ENCODE data around the gene KLHL14.

KLHL14 gene

DNA sequence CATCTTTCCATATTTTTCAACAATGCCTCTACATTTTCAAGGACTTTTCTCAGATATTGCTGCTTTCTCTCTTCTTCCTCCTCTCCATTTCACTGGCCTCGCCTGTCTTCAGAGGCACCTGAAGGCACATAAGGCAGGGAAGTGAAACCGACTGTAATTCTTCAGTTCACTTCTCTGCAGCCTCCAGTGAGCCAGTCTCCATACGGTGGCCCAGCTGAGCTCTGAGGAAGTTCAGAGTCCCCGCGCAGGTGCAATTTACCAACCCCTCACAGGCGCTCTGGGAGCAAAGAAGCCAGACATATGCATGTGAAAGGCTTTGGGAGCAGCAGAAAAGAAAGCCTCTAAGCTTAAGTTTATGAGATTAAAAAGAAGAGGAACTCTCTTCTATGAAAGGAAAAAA, 12.4 kb downstream of the KLHL14 start:
- TF ChIP-seq CTCF (IDR thresholded peaks at IDR 0.05; ENCODE audit: low read depth, low read length), result no peak

GRCh38 chr18:32759611-32760167, 13.1 kb downstream of the KLHL14 start:
- DNase-seq (ENCODE audit: extremely low read depth, low read depth), result no peak

More for the DNA sequence above, 12.4 kb downstream of the KLHL14 start:
- DNase-seq (ENCODE audit: extremely low read depth, low read depth), result no peak

GRCh38 chr18:32754508-32755263, 18.1 kb downstream of the KLHL14 start:
- no peak for TF ChIP-seq CTCF (IDR thresholded peaks at IDR 0.05; ENCODE audit: low read depth, low read length)
- DNase-seq (ENCODE audit: extremely low read depth, low read depth), result no peak

More at GRCh38 chr18:32759611-32760167, 13.1 kb downstream of the KLHL14 start:
- TF ChIP-seq CTCF (IDR thresholded peaks at IDR 0.05; ENCODE audit: low read depth, low read length), result no peak

DNA sequence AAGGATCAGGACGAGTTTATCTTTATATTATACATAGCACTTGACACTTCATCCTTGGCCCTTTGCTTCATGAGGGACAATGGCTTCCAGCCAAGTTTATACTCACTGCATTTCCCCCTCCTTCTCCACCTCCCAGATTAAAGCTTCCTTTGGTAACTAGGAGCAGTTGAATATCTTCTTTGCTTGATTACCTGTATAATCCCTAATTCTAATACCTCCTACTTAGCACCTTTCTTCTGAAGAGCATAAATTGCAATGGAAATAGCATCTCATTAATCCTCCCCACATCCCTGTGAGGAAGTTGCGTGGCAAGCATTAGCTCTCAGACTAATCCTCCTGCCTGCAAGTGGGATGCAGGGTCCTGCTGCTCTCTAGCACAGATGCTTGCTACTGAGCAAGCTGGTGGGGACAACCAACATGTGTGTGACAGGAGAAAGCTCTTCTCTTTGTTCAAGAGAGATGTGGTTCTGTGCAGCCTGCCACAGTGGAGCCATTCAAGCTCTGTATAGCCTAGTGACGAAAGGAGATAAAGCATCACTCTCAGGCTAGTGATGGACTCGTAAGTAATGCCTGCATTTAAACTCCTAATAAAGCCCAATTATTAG, 19.1 kb downstream of the KLHL14 start:
- no peak for TF ChIP-seq CTCF (IDR thresholded peaks at IDR 0.05; ENCODE audit: low read depth, low read length)
- DNase-seq (ENCODE audit: extremely low read depth, low read depth), result no peak

- TF ChIP-seq CTCF (IDR thresholded peaks at IDR 0.05; ENCODE audit: low read depth, low read length), result no peak
- no peak for DNase-seq (ENCODE audit: extremely low read depth, low read depth)
Observed at GRCh38 chr18:32750328-32750727, 22.5 kb downstream of the KLHL14 start.

DNA sequence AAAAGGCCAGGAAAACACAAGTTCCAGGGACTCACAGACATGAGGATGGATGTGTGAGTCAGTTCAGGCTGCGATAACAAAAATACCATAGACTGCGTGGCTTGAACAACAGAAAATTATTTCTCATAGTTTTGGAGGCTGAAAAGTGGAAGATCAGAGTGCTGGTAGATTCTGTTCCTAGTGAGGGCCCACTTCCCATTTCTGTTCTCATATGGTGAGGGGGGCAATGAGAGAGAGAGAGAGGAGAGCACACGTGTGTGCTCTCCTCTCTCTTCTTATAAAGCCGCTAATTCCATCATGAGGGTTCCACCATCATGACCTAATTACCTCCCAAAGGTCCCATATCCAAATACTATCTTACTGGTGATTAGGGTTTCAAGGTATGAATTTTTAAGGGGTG, 23.0 kb downstream of the KLHL14 start:
- DNase-seq (ENCODE audit: extremely low read depth, low read depth), result no peak
- no peak for TF ChIP-seq CTCF (IDR thresholded peaks at IDR 0.05; ENCODE audit: low read depth, low read length)

GRCh38 chr18:32742579-32742978, 30.2 kb downstream of the KLHL14 start:
- DNase-seq (ENCODE audit: extremely low read depth, low read depth), result no peak

More at GRCh38 chr18:32742579-32742978, 30.2 kb downstream of the KLHL14 start:
- TF ChIP-seq CTCF (IDR thresholded peaks at IDR 0.05; ENCODE audit: low read depth, low read length), result no peak
